K562 (cell line): ENCODE data around the gene APOL4. TPM values are rescaled to one million over a fixed set of nuclear protein-coding genes. Genes with fewer than 3 reads are reported as not detected.

Experiments used
- ATAC-seq: fragments of 200-7000 bp; cut with Tn5 transposase; 3 replicates; pipeline ENCODE4 v1.9.1; 2020; ENCODE audit warnings: moderate library complexity
- BruUV-seq: library from RNA; stranded (reverse); fragments of 400-500 nt; replicated peaks from 2 replicates; lab custom pipeline; 2021; lab: Mats Ljungman, UMichigan
- CTCF ChIA-PET: fragments of 300-600 bp; formaldehyde crosslinking; extraction: SDS; loops from one replicate; lab custom pipeline; 2021; ENCODE audit warnings: low intra/inter-chr PET ratio; lab: Yijun Ruan, JAX
- POLR2A ChIA-PET: fragments of 300-600, 350-650 bp; sonication (Branson Sonifier 250); formaldehyde crosslinking; extraction: SDS; loops from one replicate; lab custom pipeline; 2021; ENCODE audit warnings: antibody characterized with exemption, inconsistent platforms; lab: Yijun Ruan, JAX
- DNase-seq, 4 experiments: peaks; one replicate each; pipeline versions ENCODE4 v3.0.0 to v3.0.0-alpha.2; 2011 to 2018; ENCODE audit warnings: low spot score in 3 of 4, mixed read lengths in 3 of 4; ENCODE audit errors: extremely low read depth in 1 of 4
- FAIRE-seq: peaks from 2 replicates; lab custom pipeline; 2011; peaks lifted over from hg19 to GRCh38; lab: Jason Lieb, UNC
- H2AFZ ChIP-seq: 2 replicates; pipeline ENCODE4 v1.6.0; 2011; ENCODE audit warnings: low read depth, low read length, control low read depth, inconsistent platforms
- H3K27ac ChIP-seq: fragments of 200-600 bp; 3 replicates; pipeline ENCODE4 v1.8.0; 2011; ENCODE audit warnings: low read depth, mild to moderate bottlenecking, control low read depth, inconsistent platforms, low read length, moderate library complexity, mixed read lengths; ENCODE audit errors: extremely low read depth
- H3K27me3 ChIP-seq, 2 experiments: fragments of 300-600 bp in 1 of 2; 2 replicates in 1 of 2; 3 replicates in 1 of 2; pipeline versions ENCODE4 v1.6.0 to v1.8.0; 2011; ENCODE audit warnings: inconsistent platforms in 2 of 2, low read length in 2 of 2, mild to moderate bottlenecking in 1 of 2, mixed read lengths in 1 of 2, moderate library complexity in 1 of 2; ENCODE audit not compliant: control insufficient read depth in 2 of 2, insufficient read depth in 2 of 2
- H3K36me3 ChIP-seq: fragments of 300-600 bp; 3 replicates; pipeline ENCODE4 v1.8.0; 2011; ENCODE audit warnings: mild to moderate bottlenecking, low read length, inconsistent platforms; ENCODE audit not compliant: control insufficient read depth, insufficient read depth
- H3K4me1 ChIP-seq, 2 experiments: fragments of 200-600 bp in 1 of 2; replicated peaks in 1 of 2; 2 replicates in 1 of 2; 3 replicates in 1 of 2; pipeline versions ENCODE4 v1.5.1 to v1.8.0; 2011; ENCODE audit warnings: inconsistent platforms in 2 of 2, low read length in 2 of 2, mild to moderate bottlenecking in 1 of 2, mixed read lengths in 1 of 2, moderate library complexity in 1 of 2; ENCODE audit not compliant: control insufficient read depth in 2 of 2, insufficient read depth in 2 of 2
- H3K4me2 ChIP-seq: 2 replicates; pipeline ENCODE4 v1.6.1; 2011; ENCODE audit warnings: low read length, control low read depth, inconsistent platforms, mixed read lengths; ENCODE audit not compliant: insufficient read depth
- H3K4me3 ChIP-seq: fragments of 200-600 bp; sonication (generic), shearing (Covaris generic); 2 replicates; pipeline ENCODE4 v1.5.1; 2016; ENCODE audit warnings: control low read depth, inconsistent platforms
- H3K79me2 ChIP-seq: fragments of 200-600 bp; 3 replicates; pipeline ENCODE4 v1.8.0; 2011; ENCODE audit warnings: low read length, inconsistent platforms; ENCODE audit not compliant: control insufficient read depth, insufficient read depth
- H3K9ac ChIP-seq, 2 experiments: 2 replicates each; pipeline versions ENCODE4 v1.6.0 to v1.6.1; 2011; ENCODE audit warnings: low read depth in 2 of 2, low read length in 2 of 2, control low read depth in 1 of 2, inconsistent platforms in 1 of 2, mild to moderate bottlenecking in 1 of 2, mixed read lengths in 1 of 2; ENCODE audit not compliant: insufficient read depth in 1 of 2
- H3K9me1 ChIP-seq: one replicate; pipeline ENCODE4 v1.6.0; 2011; ENCODE audit warnings: inconsistent platforms, mild to moderate bottlenecking, low read length, moderate library complexity; ENCODE audit not compliant: control insufficient read depth, insufficient read depth
- H3K9me3 ChIP-seq: replicated peaks from 2 replicates; pipeline ENCODE4 v1.5.1; 2011; ENCODE audit warnings: low read depth, low read length, inconsistent platforms; ENCODE audit not compliant: control insufficient read depth, insufficient read depth
- H4K20me1 ChIP-seq: replicated peaks from 2 replicates; pipeline ENCODE4 v1.6.1; 2011; ENCODE audit warnings: low read length, inconsistent platforms, mixed read lengths; ENCODE audit not compliant: control insufficient read depth, insufficient read depth
- GATAD2A ChIP-seq: fragments of 450-650 bp; IDR thresholded peaks from 2 replicates; pipeline ENCODE4 v1.6.1; 2017
- MYBL2 ChIP-seq, 2 experiments: fragments of 450-650 bp in 1 of 2; sonication (generic) in 1 of 2; formaldehyde crosslinking in 1 of 2; IDR thresholded peaks; 2 replicates each; pipeline versions ENCODE4 v1.6.1 to v1.8.1; 2017 to 2022; ENCODE audit warnings: borderline replicate concordance in 1 of 2, inconsistent platforms in 1 of 2, low read depth in 1 of 2, mild to moderate bottlenecking in 1 of 2, missing genetic modification reagents in 1 of 2, moderate library complexity in 1 of 2
- RUNX1 ChIP-seq: sonication (generic); IDR thresholded peaks from 2 replicates; pipeline ENCODE4 v1.6.1; 2016; ENCODE audit warnings: antibody characterized with exemption, low read depth
- SP1 ChIP-seq: sonication (generic); formaldehyde crosslinking; IDR thresholded peaks from 2 replicates; pipeline ENCODE4 v1.8.1; 2022; ENCODE audit warnings: mild to moderate bottlenecking, missing genetic modification reagents
- YBX1 ChIP-seq: fragments of 450-650 bp; IDR thresholded peaks from 2 replicates; pipeline ENCODE4 v1.7.1; 2016; ENCODE audit warnings: mild to moderate bottlenecking
- ZNF23 ChIP-seq: fragments of 250-450 bp; sonication (Bioruptor Pico); IDR thresholded peaks from 2 replicates; pipeline ENCODE4 v1.4.0; 2020; ENCODE audit warnings: mild to moderate bottlenecking
- ZNF347 ChIP-seq: fragments of 450-650 bp; formaldehyde crosslinking; IDR thresholded peaks from 2 replicates; pipeline ENCODE4 v1.4.0; 2020; ENCODE audit warnings: low read depth, mild to moderate bottlenecking, moderate library complexity
- ZNF830 ChIP-seq: fragments of 250-450 bp; sonication (Bioruptor Pico); IDR thresholded peaks from 2 replicates; pipeline ENCODE4 v1.5.0; 2021; ENCODE audit warnings: mild to moderate bottlenecking
- WGBS: fragments of 100-300 bp; shearing (Covaris generic); methylation state at CpG from one replicate; pipeline ENCODE4 v1.1.6; 2016; ENCODE audit warnings: low coverage, mixed read lengths; ENCODE audit not compliant: insufficient coverage; ENCODE audit errors: missing lambda C conversion rate; 5-methylcytosine and 5-hydroxymethylcytosine counted together
- in situ Hi-C: fragments of 300-500 bp; cut with MboI; formaldehyde crosslinking; loops from 4 replicates; pipeline ENCODE4 v1.15.0; 2018; ENCODE audit warnings: inconsistent platforms, mixed read lengths
- intact Hi-C: fragments of 100-400 bp; cut with micrococcal nuclease; formaldehyde crosslinking; loops from 2 replicates; pipeline ENCODE4 v1.14.2; 2022
- polyA plus RNA-seq, 8 experiments: library from polyadenylated mRNA; depleted of rRNA in 4 of 8; stranded (reverse) in 5 of 8; unstranded in 3 of 8; fragments of >200 nt; fragmentation: Nextera tagmentation in 2 of 8; fragmentation: Illumina TruSeq in 1 of 8; extraction: Ambion mirVana in 2 of 8; extraction: Trizol in 1 of 8; gene quantifications; 2 replicates each; pipeline versions ENCODE4 v1.2.1 to v1.2.3, GENCODE V29; 2011 to 2014; ENCODE audit warnings: inconsistent platforms in 1 of 8, missing spikeins in 1 of 8
- total RNA-seq, 7 experiments: library from RNA; depleted of rRNA in 6 of 7; stranded (reverse); fragments of >200 nt in 6 of 7; fragmentation: Illumina TruSeq in 2 of 7; extraction: Trizol in 2 of 7; gene quantifications; 2 replicates each; pipeline versions ENCODE4 v1.2.1 to v1.2.3, GENCODE V29; 2011 to 2021; ENCODE audit warnings: low replicate concordance in 1 of 7
- TF ChIP-seq, protein P1 (sequence below): sonication (generic); formaldehyde crosslinking; IDR thresholded peaks from 2 replicates; pipeline ENCODE4 v1.8.0; 2022; ENCODE audit warnings: mild to moderate bottlenecking, missing genetic modification reagents

APOL4 gene
- total and polyA plus RNA-seq, 9 of the 15 experiments (the other 6 are each of a cell fraction or from before 2014, with no cell fraction given): 6.5 to 15.0 (median 9.8) TPM

DNA sequence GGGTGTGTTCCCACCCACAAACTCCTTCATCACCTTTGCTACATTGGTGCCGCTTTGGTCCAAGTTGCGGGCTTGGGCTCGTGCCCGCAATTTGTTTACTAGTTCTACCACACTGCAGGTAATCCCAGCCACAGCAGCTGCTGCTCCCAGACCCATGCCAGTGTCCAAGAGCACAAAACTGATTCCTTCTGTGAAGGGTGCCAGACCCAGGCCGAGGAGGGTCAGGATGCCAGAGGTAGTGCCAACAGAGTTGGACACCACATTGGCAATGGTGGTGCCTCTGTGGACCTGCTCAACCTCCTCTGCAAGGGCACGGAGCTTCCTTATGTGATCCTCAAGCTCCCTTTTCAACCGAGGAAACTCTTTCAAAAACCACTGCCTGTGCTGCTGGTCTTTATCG, 26.2 kb upstream of the APOL4 start:
- DNase-seq (no peak), FAIRE-seq (no peak), ATAC-seq (no peak)
- Histone ChIP-seq H3K9me1 (no peaks in the 10 kb centered on the region), H4K20me1 (no peaks in the 10 kb centered on the region), H2AFZ (no peak overlapping the region), H3K4me3 (no peak overlapping the region), H3K4me2 (no peak overlapping the region), H3K27ac (no peak overlapping the region), H3K9me3 (no peaks in the 10 kb centered on the region), H3K4me1 (peaks cover 0 to 4% of the 10 kb centered on the region in 2 experiments; a peak in 2 of 5 replicates), H3K9ac (no peak overlapping the region), H3K27me3 (no peaks in the 10 kb centered on the region)
- 93% methylated on average over 8 of the region's 8 CpGs for WGBS
- intact Hi-C loops (no loop called here), in situ Hi-C loops (no loop called here)
- ChIA-PET POLR2A (interaction anchor here (0.6 to 1.8 kb wide), 3 partner anchors 10 to 827 kb away, joined by 3 to 8 read pairs (median 3); partner anchors contain the start of gene APOL2), CTCF (no interaction called here)
- BruUV-seq: no TSS peak
- no peak for TF ChIP-seq ZNF347 (CRISPR knock-in tag)
- TF ChIP-seq, all 486 proteins: peak for 0
- H3K36me3 ChIP-seq: peaks cover 18% of the 10 kb centered on the region; the same call in 1 of the 3 replicates
- H3K79me2 ChIP-seq: no peaks in the 10 kb centered on the region

DNA sequence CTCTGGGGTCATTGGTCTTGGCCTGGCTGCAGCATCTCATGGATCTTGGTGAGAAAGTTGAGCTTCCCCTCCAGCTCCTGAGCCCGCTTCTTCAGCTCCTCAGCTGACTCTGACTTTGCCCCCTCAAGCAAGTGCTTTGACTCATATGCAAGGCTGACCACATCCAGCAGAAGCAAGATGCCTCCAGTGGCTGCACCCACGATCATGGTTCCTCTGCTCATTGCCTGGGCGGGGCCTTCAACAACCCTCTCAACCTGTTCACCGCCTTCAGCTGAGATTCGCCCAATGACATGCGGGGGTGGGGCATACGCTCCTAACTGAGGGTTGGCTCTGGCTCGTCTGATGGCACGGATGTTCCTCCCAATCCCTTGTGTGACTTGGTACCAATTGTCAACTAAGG, 25.8 kb upstream of the APOL4 start:
- no peak for ATAC-seq
- Histone ChIP-seq H3K9me1 (no peaks in the 10 kb centered on the region), H3K9me3 (no peaks in the 10 kb centered on the region), H3K9ac (no peak overlapping the region), H3K27ac (no peak overlapping the region), H3K27me3 (no peaks in the 10 kb centered on the region), H3K4me2 (no peak overlapping the region), H3K79me2 (no peaks in the 10 kb centered on the region), H2AFZ (no peak overlapping the region), H4K20me1 (no peaks in the 10 kb centered on the region), H3K36me3 (peaks cover 18% of the 10 kb centered on the region; the same call in 1 of the 3 replicates), H3K4me1 (no peaks in the 10 kb centered on the region; a peak in 1 of 5 replicates), H3K4me3 (no peak overlapping the region)
- ChIA-PET POLR2A (interaction anchor here (0.6 to 1.8 kb wide), 3 partner anchors 11 to 826 kb away, joined by 3 to 8 read pairs (median 3); partner anchors contain the start of gene APOL2), CTCF (no interaction called here)
- no peak for DNase-seq
- intact Hi-C loops (no loop called here), in situ Hi-C loops (no loop called here)
- BruUV-seq: TSS peak; percentile 62
- WGBS: 81% methylated on average over 8 of the region's 9 CpGs
- FAIRE-seq: no peak
- no peak for TF ChIP-seq ZNF23 (CRISPR knock-in tag)
- TF ChIP-seq RUNX1: no peak
- no peak for TF ChIP-seq YBX1
- TF ChIP-seq, protein P1, sequence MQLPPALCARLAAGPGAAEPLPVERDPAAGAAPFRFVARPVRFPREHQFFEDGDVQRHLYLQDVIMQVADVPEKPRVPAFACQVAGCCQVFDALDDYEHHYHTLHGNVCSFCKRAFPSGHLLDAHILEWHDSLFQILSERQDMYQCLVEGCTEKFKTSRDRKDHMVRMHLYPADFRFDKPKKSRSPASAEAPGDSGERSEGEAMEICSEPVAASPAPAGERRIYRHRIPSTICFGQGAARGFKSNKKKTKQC (CRISPR knock-in tag): no peak
- no peak for TF ChIP-seq MYBL2 (IDR thresholded peaks at IDR 0.05; ENCODE audit: low read depth)
- no peak for TF ChIP-seq MYBL2 (CRISPR knock-in tag; IDR thresholded peaks at IDR 0.05; ENCODE audit: borderline replicate concordance)
- TF ChIP-seq ZNF830 (CRISPR knock-in tag): no peak
- TF ChIP-seq GATAD2A: no peak
- no peak for TF ChIP-seq SP1 (CRISPR knock-in tag)
